Loucy (cell line): Measurements from ENCODE around the gene HS3ST5.

Experiments used
- CTCF ChIP-seq: fragments of 200-600 bp; sonication (generic); conservative IDR thresholded peaks from 2 replicates; pipeline ENCODE4 v1.5.1; 2014; ENCODE audit warnings: mild to moderate bottlenecking, antibody characterized with exemption, low read length
- EZH2phosphoT487 ChIP-seq: fragments of 200-600 bp; IDR thresholded peaks from 2 replicates; pipeline ENCODE4 v1.6.1; 2018; ENCODE audit warnings: antibody characterized with exemption, mild to moderate bottlenecking, moderate library complexity, borderline replicate concordance

- TF ChIP-seq CTCF (no peak), EZH2phosphoT487 (no peak)
Observed at GRCh38 chr6:114334237-114334636, 8.6 kb downstream of the HS3ST5 start.
